HG03280 (cell line): Measurements from ENCODE around the gene IL32.
"Not testable (repeated sequence)": the region's sequence is repeated elsewhere in the genome, so short reads cannot be mapped to it uniquely, and the experiment has no call there.

ENCODE experiments used
- ATAC-seq: cut with Tn5 transposase; IDR thresholded peaks from one replicate; pipeline ENCODE4 v1.9.1; 2021; ENCODE audit warnings: mild to moderate bottlenecking, moderate library complexity; ENCODE audit not compliant: unreplicated experiment

Gene IL32

DNA sequence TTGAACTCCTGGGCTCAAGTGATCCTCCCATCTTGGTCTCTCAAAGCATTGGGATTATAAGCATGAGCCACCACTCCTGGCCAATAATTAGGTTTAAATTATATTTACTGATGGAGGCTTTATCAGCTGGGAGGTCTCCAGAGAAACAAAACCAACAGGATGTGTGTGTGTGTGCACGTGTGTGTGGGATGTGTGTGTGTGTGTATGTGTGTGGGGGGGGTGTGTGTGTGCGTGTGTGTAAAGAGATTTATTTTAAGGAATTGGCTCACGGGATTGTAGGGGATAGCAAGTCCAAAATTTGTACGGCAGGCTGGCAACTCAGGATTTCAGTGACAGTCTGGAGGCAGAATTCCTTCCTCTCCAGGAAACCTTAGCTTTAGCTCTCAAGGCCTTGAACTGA is 14.4 kb upstream of the IL32 start:
- ATAC-seq: no peak

DNA sequence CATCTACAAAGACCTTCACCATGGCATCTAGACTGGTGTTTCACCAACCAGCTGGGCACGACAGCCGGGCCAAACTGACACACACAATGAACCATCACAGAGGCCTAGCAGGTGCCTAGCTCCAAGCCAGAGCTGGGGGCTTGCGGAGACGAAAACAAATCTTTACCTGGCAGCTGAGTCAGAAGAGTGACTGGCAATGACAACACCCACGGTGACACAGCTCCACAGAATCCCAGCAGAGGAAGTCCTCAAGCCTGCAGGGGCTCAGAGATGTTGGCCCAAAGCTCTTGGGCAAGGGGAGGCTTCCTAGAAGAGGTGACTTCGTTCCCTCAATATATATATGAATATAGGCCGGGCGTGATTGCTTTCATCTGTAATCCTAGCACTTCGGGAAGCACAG is 13.9 kb upstream of the IL32 start:
- ATAC-seq: no peak

DNA sequence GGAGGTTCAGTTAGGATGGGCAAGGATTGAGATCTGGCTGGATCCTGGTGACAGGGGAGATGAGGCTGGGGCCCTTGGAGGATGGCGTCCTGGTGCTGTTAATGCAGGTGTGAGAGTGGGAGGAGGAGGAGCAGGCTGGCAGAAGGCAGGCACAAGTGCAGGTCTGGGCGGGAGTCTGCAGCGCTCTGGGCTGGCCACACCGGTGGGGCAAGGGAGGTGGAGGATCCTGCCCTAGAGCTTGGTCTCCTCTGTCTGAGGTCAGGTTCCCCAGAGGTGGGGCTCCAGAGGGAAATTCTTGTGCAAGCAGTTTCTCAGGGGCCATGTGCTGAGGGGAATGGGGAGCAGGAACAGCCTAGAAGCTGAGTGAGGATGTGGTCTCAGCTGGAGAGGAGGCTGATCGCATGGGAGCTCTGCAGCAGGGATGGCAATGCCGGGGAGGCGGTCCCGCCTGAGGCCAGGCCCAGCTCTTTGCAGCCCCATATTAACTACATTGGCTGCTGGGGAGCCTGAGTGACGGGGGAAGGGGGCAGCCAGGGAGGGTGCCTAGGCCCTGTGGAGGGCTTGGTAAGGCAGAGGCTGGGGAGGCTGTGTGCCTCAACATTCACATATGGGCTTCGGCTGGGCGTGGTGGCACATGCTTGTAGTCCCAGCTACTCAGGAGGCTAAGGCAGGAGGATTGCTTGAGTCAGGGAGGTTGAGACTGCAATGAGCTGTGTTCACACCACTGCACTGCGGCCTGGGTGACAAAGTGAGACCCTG is 12.7 kb upstream of the IL32 start:
- ATAC-seq: not testable (repeated sequence)

DNA sequence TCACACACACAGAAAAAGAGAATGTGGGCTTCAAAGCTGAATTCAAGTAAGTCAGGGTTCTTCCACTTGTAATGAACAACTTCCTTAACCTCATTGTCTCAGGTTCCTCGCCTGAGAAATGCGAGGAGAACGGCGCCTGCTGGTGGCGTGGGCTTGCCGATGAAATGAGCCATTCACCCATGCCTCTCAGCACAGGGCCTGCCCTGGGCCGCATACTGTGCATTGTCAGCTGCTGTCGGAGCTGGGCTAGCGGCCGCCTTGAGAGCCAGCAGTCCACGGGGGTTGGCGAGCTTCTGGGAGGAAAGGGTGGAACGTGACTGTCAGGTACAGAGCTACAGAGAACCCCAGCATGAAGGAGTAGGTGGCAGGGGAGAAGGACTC is 12.1 kb upstream of the IL32 start:
- ATAC-seq: not testable (repeated sequence)

DNA sequence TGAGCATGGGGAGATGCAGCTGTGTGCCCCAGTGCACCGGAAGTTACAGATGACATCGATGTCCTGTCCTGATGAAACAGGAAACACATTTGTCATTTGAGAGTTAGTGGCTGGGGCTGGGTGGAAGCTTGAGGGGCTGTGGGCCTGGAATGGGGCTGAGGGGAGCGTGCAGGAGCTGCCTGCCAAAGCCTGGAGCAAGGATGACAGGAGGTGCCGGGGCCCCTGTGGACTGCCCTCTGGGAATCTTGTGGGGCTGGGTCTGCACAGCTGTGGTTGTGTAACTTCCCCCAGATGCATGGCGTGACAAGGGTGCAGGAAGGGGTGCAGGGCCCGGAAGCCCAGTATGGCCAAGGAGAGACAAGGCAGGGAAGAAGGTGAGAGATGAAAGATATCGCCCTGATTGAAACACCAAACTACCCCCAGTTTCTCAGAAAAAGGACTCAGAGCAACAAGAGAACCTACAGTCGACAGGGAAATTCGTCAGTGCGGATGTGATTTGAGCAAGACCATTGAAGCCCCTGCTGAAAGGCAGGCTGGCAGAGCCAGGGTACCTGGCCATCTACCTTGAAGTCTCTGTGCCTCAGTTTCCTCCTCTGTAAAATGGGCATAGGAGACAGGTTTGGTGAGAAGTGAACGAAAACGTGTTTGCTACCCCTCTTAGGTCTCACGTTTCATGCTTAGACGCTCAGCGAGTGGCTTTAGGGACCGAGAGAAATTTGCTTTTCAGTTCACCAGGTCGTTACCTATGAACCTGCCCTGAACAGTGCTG is 10.3 kb upstream of the IL32 start:
- no peak for ATAC-seq

DNA sequence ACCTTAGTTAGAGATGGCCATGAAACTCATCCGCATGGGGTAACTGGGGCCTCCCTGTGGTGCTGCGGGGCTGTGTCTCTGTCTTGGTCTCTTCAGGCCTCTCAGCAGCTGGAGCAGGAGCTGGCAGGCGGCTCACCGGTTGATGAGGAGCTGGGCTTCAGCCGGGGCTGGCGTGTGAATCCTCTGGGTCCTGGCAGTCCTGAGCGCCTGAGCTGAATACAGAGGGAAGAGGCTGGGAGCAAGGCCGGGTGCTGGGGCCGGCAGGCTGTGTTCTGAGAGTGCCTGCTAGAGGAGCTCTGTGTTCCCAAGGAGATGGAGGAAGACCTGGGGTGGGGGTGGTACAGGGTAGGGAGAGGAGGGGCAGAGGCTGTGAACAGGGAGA is 9.7 kb upstream of the IL32 start:
- ATAC-seq: not testable (repeated sequence)

DNA sequence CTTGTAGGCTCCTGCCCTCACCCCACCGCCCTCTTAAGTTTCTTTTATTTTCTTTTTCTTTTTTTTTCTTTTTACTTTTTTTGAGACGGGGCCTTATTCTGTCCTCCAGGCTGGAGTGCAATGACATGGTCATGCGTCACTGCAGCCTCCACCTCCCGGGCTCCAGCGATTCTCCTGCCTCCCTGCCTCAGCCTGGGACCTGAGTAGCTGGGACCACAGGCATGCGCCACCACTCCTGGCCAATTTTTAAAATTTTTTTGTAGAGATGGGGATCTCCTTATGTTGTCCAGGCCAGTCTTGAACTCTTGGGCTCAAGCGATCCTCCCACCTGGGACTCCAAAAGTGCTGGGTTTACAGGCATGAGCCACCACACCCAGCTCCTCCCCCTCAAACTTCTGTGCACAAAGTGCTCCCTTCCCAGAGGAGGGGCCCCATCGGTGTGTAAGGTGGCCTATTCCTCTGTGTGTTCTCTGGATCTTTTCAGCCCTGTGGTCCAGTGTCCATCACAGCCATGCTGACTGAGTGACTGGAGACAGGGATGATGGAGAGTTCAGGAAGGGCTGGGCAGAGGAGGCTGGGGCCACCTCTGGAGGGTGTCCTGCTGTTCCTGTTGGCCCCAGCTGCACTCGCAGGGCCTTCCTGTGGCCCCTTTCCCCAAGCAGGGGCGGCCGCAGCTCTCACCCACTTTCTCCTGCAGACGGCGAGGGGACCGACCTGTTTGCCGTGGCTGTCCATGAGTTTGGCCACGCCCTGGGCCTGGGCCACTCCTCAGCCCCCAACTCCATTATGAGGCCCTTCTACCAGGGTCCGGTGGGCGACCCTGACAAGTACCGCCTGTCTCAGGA is 8.9 kb upstream of the IL32 start:
- ATAC-seq: no peak

DNA sequence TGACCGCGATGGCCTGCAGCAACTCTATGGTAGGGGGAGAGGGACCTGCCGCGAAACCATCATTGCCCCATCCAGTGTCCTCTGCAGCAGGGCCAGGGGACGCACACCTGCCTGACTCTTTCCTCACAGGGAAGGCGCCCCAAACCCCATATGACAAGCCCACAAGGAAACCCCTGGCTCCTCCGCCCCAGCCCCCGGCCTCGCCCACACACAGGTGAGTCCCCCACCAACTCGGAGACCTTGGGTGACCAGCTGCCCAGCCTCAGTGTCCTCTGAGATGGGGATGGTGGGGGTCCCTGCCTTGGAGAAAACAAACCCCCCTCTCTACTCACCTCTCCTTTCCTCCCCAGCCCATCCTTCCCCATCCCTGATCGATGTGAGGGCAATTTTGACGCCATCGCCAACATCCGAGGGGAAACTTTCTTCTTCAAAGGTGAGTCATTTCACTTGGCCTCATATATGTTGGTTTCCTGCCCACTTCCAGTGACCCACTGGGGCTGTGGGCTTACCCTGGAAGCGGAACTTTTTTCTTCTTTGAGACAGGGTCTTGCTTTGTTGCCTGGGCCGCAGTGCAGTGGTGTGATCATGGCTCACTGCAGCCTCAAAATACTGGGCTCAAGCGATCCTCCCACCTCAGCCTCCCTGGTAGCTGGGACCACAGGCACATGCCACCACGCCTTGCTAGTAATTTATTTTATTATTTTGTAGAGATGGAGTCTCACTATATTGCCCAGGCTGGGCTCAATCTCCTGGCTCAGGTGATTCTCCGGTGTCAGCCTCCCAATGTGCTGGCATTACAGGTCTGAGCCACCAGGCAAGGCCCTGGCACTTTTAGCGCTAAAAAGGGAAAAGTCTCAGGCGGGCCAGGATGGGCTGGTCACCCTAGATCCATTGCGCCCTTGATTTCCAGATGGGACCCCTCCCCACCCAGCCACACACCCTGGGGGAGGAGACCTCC is 8.0 kb upstream of the IL32 start:
- no peak for ATAC-seq

DNA sequence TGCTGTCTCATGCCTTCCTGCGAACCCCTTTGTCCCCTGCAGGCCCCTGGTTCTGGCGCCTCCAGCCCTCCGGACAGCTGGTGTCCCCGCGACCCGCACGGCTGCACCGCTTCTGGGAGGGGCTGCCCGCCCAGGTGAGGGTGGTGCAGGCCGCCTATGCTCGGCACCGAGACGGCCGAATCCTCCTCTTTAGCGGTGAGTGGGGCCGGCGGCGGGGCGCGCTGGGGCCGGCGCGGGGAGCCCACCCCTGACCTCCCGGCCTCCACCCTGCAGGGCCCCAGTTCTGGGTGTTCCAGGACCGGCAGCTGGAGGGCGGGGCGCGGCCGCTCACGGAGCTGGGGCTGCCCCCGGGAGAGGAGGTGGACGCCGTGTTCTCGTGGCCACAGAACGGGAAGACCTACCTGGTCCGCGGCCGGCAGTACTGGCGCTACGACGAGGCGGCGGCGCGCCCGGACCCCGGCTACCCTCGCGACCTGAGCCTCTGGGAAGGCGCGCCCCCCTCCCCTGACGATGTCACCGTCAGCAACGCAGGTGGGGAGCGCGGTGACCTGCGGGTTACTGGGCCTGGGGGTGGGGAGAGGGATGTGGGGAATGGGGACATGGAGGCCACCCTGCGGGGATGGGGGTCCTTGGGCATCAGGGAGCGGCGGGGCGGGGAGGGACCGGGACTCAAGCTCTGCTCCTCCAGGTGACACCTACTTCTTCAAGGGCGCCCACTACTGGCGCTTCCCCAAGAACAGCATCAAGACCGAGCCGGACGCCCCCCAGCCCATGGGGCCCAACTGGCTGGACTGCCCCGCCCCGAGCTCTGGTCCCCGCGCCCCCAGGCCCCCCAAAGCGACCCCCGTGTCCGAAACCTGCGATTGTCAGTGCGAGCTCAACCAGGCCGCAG is 7.1 kb upstream of the IL32 start:
- peak; percentile 20 for ATAC-seq

DNA sequence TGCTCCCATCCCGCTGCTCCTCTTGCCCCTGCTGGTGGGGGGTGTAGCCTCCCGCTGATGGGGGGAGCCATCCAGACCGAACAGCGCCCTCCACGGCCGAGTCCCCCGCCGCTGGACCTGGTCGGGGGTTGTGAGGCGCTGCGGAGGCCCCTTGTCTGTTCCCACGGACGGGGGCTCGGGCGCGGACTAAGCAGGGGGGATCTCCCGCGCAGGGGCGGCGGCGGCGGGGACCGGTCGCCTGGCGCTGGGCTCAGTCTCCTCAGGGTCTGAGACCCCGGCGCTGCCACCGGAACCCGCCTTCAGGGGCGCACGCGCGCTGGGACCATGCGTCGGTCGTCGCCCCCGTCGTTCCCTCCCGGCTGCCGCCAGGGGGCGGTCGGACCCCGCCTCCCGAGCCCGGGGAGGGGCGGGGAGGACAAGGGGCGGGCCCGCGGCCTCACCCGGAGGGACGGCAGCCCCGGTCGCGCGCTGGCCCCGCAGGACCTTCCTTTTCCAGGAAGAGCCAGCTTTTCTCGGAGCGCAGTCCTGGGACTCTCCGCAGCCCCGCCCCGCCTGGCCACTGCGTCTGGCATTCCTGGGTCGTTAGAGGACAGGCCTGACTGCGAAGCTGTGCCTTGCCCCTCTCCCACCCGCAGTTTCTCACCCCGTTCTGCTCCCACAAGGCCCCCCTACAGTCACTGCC is 6.3 kb upstream of the IL32 start:
- ATAC-seq: peak; percentile 84

DNA sequence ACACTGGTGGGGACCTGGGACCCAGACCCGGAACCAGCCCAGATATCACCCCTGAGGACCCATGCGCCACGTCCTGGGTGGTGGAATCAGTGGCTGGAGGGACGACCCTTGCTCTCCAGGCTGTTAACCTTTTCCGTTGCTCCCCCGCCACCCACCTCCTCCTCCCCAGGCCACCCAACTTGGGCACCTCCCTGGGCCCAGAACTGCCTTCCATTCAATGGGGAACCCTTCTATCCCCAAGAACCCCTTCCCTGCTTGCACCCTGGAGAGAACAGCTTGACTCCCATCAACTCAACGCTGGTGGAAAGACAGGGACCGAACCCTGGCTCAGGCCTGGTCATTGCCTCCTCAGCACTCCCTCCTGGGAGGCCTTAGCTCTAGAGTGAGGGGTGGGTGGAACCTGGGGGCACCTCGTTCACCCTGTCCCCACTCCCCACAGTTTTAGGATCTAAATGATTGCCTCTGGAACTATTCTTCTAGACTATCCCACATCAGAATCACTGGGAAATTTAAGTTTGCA is 5.7 kb upstream of the IL32 start:
- ATAC-seq: no peak

DNA sequence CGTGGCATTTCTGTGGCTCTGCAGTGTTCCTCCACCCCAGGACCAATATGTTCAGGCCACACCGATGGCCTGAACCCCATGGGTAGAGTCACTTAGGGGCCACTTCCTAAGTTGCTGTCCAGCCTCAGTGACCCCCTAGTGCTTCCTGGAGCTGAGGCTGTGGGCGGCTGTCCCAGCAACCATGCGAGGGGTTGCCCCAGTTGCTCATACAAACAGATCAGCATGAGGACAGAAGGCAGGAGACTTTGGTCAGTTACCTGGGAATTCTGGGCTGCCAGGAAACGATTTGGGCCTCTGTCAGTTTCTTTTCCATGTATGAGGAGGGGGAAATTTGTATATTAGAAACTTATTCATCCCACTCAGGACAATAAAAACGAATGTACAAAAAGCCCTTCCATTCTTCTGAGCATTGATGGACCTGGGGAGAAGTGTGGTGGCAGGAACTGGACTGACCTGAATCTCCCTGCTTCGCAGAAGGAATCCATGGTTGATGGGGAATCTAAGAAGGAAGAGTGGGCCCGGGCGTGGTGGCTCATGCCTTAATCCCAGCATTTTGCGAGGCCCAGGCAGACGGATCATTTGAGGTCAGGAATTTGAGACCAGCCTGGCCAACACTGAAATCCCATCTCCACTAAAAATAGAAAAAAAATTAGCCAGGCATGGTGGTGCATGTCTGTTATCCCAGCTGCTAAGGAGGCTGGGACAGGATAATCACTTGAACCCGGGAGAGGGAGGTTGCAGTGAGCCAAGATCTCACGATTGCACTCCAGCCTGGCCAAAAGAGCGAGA is 4.9 kb upstream of the IL32 start:
- ATAC-seq: no peak

DNA sequence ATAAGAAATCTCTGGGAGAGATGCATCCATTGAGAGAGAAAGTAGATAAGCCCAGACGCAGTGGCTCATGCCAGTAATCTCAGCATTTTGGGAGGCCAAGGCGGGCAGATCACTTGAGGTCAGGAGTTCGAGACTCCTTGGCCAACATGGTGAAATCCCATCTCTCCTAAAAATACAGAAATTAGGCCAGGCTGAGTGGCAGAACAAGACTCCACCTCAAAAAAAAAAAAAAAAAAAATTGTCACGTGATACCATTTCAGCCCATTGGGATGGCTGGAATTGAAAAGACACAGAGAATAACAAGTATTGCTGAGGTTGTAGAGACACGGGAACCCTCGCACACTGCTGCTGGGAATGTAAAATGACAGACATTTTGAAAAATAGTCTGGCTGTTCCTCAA is 2.9 kb upstream of the IL32 start:
- no peak for ATAC-seq

DNA sequence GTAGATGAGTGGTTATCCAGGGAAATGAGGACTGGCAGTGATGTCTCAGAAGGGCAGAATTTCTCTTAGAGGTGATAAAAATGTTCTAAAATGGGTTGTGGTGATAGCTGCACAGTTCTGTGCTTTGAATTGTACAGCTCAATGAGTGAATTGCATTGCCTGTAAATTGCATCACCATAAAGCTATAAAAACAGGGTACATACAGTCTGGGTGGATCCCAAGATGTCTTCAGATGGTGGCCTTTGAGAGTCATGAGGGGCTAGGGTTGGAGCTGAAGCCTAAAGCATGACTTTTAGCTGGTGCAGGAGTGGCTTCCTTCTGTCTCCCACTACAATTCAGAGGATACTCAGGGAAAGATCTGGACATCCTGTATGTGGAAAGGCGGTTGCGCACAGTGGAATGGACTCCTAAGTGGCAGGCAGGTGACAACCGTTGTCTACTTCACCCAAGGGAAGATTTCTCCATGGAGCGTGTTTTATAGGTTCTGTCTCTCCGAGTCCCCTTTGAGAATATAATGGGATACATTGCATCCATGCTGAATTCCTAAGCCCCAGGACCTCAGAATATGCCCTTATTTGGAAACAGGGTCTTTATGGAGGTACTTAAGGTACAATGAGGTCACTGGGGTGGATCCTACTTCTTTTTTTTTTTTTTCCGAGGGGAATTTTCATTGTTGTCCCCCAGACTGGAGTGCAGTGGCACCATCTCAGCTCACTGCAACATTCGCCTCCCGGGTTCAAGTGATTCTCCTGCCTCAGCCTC is 1.6 kb upstream of the IL32 start:
- no peak for ATAC-seq

DNA sequence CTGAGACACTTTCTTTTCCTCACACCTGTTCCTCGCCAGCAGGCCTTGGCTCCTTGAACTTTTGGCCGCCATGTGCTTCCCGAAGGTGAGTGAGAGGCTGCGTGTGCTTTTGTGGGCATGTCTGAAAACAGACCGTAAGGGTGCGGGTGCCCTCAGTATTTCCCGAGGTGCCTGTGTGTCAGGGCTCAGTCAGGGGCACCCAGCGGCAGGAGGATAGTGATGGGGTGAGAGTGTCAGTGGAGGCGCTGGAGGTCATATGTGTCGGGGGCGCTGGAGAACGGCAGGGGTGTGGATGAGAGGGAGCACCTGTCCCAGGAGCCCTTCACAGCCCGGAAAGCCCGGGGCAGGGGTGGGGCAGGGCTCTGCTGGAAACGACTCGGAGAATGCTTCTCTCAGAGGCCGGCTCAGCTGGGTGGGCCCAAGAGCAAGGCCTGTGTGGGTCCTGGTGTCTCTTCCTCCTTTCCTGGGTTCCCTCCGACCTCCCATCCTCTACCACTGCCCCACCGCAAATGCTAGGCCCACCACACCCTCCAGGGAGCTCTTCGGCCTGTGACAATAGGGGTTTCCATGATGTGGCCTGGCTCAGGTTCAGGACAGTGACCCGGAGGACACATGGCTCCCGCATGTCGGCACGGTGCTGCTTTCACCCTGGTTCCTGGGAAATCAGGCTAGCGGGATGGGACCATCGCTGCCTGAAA is 451 bp downstream of the IL32 start:
- ATAC-seq: no peak

DNA sequence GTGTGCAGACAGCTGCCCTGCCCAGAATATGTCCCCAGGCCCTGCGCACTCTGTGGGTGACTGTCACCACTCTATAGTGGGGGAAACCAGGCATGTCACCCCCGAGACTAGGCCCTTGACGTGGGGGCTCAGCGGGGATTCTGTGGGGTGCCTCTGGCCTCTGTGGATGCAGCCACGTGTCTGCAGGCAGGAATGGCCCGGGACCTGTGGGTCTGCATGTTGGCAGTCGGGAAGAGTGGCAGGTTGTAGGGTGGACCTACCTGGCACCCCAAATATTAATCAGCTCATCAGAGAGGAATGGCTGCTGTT is 954 bp downstream of the IL32 start:
- ATAC-seq: no peak

DNA sequence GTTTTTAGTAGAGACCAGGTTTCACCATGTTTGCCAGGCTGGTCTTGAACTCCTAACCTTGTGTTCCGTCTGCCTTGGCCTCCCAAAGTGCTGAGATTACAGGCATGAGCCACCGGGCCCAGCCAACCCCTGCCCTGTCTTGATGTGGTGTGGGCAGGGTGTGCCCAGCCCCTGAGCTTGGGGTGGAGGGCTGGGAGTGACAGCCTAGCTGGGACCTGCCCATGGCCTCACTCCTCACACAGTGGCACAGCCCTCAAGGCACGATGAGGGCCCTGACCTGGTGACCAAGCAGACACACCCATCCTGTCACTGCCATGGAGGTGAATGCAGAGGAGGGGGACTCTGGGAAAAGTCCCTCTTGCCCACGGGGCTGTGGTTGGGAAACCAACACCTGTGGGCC is 3.0 kb downstream of the IL32 start:
- ATAC-seq: no peak
